GM11168 (cell line): ENCODE measurements around the gene CCDC88C.
"Not testable (repeated sequence)": the region's sequence is repeated elsewhere in the genome, so short reads cannot be mapped to it uniquely, and the experiment has no call there.

Experiments
- in situ Hi-C: fragments of 300-500 bp; cut with MboI; formaldehyde crosslinking; loops from one replicate; pipeline ENCODE4 v1.12.0; 2022; ENCODE audit warnings: low sequenced_read_pairs; ENCODE audit not compliant: unreplicated experiment

The CCDC88C gene

GRCh38 chr14:91419044-91419397 is 1.4 kb upstream of the CCDC88C start:
- in situ Hi-C loops = no loop called here

- in situ Hi-C loops = no loop called here
Measured at GRCh38 chr14:91418387-91419043, 895 bp upstream of the CCDC88C start.

- in situ Hi-C loops = no loop called here
Measured at GRCh38 chr14:91417983-91418386, 365 bp upstream of the CCDC88C start.

- in situ Hi-C loops = no loop called here
Measured at GRCh38 chr14:91416744-91417119, 888 bp downstream of the CCDC88C start.

GRCh38 chr14:91415794-91416743 is 1.6 kb downstream of the CCDC88C start:
- in situ Hi-C loops = no loop called here

GRCh38 chr14:91414475-91414833 is 3.2 kb downstream of the CCDC88C start:
- in situ Hi-C loops = no loop called here

GRCh38 chr14:91413547-91414474 is 3.8 kb downstream of the CCDC88C start:
- in situ Hi-C loops = no loop called here

- in situ Hi-C loops = no loop called here
Measured at GRCh38 chr14:91412939-91413338, 4.7 kb downstream of the CCDC88C start.

GRCh38 chr14:91410771-91411536 is 6.7 kb downstream of the CCDC88C start:
- in situ Hi-C loops = no loop called here

- in situ Hi-C loops = no loop called here
Measured at GRCh38 chr14:91409928-91410718, 7.5 kb downstream of the CCDC88C start.

GRCh38 chr14:91409240-91409639 is 8.4 kb downstream of the CCDC88C start:
- in situ Hi-C loops = not testable (repeated sequence)

- in situ Hi-C loops = no loop called here
Measured at GRCh38 chr14:91406982-91407381, 10.6 kb downstream of the CCDC88C start.

- in situ Hi-C loops = no loop called here
Measured at GRCh38 chr14:91406451-91406850, 11.2 kb downstream of the CCDC88C start.

GRCh38 chr14:91405724-91406435 is 11.7 kb downstream of the CCDC88C start:
- in situ Hi-C loops = no loop called here

GRCh38 chr14:91405241-91405721 is 12.3 kb downstream of the CCDC88C start:
- in situ Hi-C loops = no loop called here

- in situ Hi-C loops = no loop called here
Measured at GRCh38 chr14:91402771-91403600, 14.6 kb downstream of the CCDC88C start.

GRCh38 chr14:91402348-91402747 is 15.3 kb downstream of the CCDC88C start:
- in situ Hi-C loops = no loop called here
